Calu3 (cell line): ENCODE results near the gene SOX12. TPM values are rescaled to one million over a fixed set of nuclear protein-coding genes. Genes with fewer than 3 reads are reported as not detected.

Source experiments
- total RNA-seq: library from RNA; stranded (reverse); gene quantifications from 2 replicates; pipeline ENCODE4 v1.2.3, GENCODE V29; 2022

SOX12 gene
- total RNA-seq, 1 experiment from 2014 or later = 13.6 TPM

Other genes with a start within 250 kb of the SOX12 start
- not detected in 2 replicates for gene DEFB125, start 237.9 kb upstream of the SOX12 start, total RNA-seq
- gene DEFB126, start 183.0 kb upstream of the SOX12 start, total RNA-seq = not detected in 2 replicates
- not detected in 2 replicates for gene DEFB127, start 168.1 kb upstream of the SOX12 start, total RNA-seq
- gene DEFB128, start 135.8 kb upstream of the SOX12 start, total RNA-seq = not detected in 2 replicates
- gene DEFB129, start 98.3 kb upstream of the SOX12 start, total RNA-seq = not detected in 2 replicates
- gene DEFB132, start 67.8 kb upstream of the SOX12 start, total RNA-seq = not detected in 2 replicates
- 7.3 and 8.8 TPM in 2 replicates for gene C20orf96, start 34.8 kb upstream of the SOX12 start, total RNA-seq
- gene ZCCHC3, start 28.0 kb upstream of the SOX12 start, total RNA-seq = 10.9 and 11.1 TPM in 2 replicates
- gene NRSN2, start 21.6 kb downstream of the SOX12 start, total RNA-seq = 0.42 and 0.51 TPM in 2 replicates
- gene TRIB3, start 55.2 kb downstream of the SOX12 start, total RNA-seq = 47.2 and 53.0 TPM in 2 replicates
- gene RBCK1, start 82.7 kb downstream of the SOX12 start, total RNA-seq = 142 and 144 TPM in 2 replicates
- gene TBC1D20, start 137.0 kb downstream of the SOX12 start, total RNA-seq = 15.0 and 18.7 TPM in 2 replicates
- 110 and 113 TPM in 2 replicates for gene CSNK2A1, start 218.2 kb downstream of the SOX12 start, total RNA-seq